GM18868 (cell line): ENCODE data around the gene FFAR3.
"Not testable (repeated sequence)": the region's sequence is repeated elsewhere in the genome, so short reads cannot be mapped to it uniquely, and the experiment has no call there.

Experiments
- ATAC-seq: cut with Tn5 transposase; IDR thresholded peaks from one replicate; pipeline ENCODE4 v1.9.1; 2021; ENCODE audit warnings: mild to moderate bottlenecking, moderate library complexity; ENCODE audit not compliant: unreplicated experiment

The FFAR3 gene

GRCh38 chr19:35349614-35350521, 8.4 kb upstream of the FFAR3 start:
- no peak for ATAC-seq

DNA sequence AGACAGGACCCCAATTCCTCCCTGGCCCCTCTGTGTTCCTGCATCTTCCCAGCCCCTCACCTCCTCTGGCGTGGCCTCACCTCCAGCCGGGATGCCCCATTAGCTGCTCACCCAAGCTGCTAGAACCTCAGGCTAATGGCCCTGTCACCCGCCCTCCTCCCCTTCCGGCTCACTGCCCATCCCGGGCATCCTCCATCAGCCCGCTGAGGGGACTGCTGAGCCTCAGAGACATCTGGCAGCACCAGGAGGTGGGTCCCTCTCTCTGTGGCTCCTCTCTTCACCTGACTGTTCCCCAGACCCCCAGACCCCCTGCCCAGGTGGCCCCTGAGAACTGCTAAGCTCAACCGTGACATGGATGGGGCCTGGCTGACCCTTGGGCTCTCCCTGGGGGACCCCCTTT, 7.7 kb upstream of the FFAR3 start:
- no peak for ATAC-seq

GRCh38 chr19:35351411-35352176, 6.7 kb upstream of the FFAR3 start:
- ATAC-seq = no peak

GRCh38 chr19:35352177-35352447, 6.1 kb upstream of the FFAR3 start:
- ATAC-seq = no peak

- ATAC-seq = no peak
These were observed 5.6 kb upstream of the FFAR3 start for GRCh38 chr19:35352448-35353304.

DNA sequence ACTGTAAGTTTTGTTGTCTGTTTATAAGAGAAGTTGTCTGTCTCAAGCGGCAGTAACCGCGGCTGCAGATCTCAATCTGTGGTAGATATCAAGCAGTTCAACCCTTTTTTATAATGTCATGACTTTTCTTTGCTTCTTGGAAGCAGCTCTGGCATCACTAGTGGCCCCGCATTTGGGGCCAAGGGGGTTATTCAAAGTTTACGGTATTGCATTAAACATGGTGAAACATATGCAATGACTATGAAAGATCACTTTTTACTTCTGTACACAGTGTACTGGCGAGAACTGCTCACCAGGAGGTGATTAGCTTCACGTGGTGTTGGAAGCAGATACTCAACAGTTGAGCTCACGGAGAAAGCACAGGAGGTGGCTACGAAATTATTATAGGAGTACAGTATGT, 4.6 kb upstream of the FFAR3 start:
- no peak for ATAC-seq

DNA sequence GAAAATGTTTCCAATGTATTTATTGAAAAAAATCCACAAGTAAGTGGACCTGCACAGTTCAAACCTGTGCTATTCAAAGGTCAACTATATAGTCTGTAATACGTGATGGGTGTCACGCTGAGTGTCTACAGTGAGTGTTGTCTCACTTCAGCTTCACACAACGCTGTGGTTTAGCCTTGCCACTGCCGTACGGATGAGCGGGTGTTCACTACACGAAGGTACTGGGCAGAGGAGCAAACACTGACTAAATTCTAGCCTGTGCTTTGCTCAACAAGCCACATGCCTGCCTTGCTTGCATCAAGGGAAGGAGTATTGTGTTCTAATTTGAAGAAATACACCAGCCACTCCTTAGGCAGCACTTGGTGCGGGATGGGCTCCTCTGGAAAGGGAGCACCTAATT, 3.4 kb upstream of the FFAR3 start:
- no peak for ATAC-seq

- no peak for ATAC-seq
These were observed 2.3 kb upstream of the FFAR3 start for GRCh38 chr19:35355791-35356460.

DNA sequence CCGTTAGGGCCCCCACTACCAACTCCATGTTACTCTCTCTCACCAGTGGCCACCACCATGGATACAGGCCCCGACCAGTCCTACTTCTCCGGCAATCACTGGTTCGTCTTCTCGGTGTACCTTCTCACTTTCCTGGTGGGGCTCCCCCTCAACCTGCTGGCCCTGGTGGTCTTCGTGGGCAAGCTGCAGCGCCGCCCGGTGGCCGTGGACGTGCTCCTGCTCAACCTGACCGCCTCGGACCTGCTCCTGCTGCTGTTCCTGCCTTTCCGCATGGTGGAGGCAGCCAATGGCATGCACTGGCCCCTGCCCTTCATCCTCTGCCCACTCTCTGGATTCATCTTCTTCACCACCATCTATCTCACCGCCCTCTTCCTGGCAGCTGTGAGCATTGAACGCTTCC, 574 bp downstream of the FFAR3 start:
- ATAC-seq = not testable (repeated sequence)

DNA sequence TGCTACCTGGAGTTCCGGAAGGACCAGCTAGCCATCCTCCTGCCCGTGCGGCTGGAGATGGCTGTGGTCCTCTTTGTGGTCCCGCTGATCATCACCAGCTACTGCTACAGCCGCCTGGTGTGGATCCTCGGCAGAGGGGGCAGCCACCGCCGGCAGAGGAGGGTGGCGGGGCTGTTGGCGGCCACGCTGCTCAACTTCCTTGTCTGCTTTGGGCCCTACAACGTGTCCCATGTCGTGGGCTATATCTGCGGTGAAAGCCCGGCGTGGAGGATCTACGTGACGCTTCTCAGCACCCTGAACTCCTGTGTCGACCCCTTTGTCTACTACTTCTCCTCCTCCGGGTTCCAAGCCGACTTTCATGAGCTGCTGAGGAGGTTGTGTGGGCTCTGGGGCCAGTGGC, 1.1 kb downstream of the FFAR3 start:
- not testable (repeated sequence) for ATAC-seq

DNA sequence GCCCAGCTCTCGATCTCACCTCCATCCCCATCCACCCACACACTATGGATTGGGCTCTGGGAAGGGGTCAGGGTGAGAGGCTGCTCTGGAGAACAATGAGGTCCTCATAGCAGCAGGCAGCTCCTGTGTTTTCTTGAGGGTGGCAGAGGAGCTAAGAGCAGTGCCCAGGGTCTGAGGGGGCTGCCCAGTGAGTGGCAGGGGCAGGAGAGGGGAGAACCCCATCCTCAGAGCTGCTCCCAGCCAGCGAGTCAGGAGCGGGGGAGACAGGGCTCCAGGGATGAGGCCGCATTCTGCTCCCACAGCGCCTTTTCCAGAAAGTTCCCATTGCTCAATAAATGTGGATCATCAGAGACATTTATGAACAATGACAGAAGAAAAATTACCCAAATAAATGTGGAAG, 1.8 kb downstream of the FFAR3 start:
- ATAC-seq = not testable (repeated sequence)

DNA sequence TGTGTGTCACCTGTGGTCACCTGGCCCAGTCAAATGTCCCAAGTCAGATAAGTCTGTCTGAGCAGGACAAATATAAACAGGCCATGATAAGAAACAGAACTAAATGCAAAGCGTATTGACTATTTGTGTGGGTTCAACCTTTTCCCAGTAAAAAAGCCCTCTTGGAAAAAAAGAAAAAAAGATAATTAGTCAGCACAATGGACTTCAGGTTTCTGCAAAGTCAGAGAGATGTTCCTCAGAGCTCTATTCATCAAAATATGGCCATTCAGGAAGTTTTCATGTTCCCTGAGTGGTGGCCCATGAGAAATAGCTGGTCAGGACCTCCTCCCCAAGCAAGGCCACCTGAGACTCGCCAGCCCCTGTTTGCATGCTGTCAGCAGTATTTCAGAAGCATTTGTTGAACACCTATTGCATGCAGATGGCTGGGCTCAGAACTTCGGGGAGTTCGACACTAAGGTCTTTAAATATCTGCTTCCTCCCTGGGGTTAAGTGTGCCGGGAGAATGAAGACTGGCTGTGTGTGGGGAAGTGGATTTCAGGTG, 2.7 kb downstream of the FFAR3 start:
- ATAC-seq = no peak

GRCh38 chr19:35362261-35363000, 4.2 kb downstream of the FFAR3 start:
- ATAC-seq = no peak

DNA sequence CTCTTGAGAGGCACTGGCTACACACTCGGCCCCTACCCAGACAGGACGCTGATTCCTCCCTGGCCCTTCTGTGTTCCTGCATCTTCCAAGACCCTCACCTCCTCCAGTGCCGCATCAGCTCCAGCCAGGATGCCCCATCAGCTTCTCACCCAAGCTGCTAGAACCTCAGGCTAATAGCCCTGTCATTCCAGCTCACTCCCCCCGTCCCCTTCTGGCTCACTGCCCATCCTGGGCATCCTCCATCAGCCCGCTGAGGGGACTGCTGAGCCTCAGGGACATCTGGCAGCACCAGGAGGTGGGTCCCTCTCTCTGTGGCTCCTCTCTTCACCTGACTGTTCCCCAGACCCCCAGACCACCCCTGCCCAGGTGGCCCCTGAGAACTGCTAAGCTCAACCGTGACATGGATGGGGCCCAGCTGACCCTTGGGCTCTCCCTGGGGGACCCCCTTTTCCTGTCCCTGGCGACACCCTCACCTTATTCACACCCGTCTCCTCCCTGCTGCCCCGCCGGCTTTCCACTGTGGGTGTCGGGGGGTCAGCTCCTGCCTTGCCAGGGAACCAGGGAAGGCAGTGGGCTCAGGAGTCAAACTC, 4.8 kb downstream of the FFAR3 start:
- no peak for ATAC-seq

GRCh38 chr19:35363711-35364425, 5.6 kb downstream of the FFAR3 start:
- ATAC-seq = no peak

- ATAC-seq = no peak
These were observed 7.0 kb downstream of the FFAR3 start for GRCh38 chr19:35365303-35365702.

DNA sequence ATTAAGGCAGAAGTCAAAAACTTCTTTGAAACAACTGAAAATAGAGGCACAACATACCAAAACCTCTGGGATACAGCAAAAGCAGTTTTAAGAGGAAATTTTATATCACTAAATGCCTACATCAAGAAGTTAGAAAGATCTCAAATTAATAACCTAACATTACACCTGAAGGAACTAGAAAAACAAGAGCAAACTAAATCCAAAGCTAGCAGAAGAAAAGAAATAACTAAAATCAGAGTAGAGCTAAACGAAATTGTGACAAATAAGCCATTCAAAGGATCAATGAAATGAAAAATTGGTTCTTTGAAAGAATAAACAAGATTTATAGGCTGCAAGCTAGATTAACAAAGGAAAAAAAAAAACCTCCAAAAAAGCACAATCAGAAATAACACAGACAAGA, 10.1 kb downstream of the FFAR3 start:
- ATAC-seq = no peak

DNA sequence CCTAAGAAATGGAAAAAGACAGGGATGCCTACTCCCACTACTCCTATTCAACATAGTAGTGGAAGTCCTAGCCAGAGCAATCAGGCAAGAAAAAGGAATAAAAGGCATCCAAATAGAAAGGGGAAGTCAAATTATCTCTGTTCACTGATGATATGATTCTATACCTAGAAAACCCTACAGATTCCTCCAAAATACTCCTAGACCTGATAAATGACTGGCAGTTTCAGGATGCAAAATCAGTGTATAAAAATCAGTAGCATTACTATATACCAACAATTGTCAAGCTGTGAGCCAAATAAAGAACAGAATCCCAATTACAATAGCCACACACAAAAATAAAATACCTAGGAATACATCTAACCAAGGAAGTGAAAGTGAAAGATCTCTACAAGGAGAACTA, 11.3 kb downstream of the FFAR3 start:
- ATAC-seq = no peak

- ATAC-seq = no peak
These were observed 12.5 kb downstream of the FFAR3 start, which contains the start of gene GPR42 for GRCh38 chr19:35370722-35371121. GPR42 (plus strand) TSS chr19:35371068; CDS start chr19:35371360, 292 bp downstream.
